ENCODE results near the gene GRIA1. TPM values are rescaled to one million over a fixed set of nuclear protein-coding genes. Genes with fewer than 3 reads are reported as not detected.

GRIA1 gene
- total RNA-seq, 6 experiments from 2014 or later: 0.10 to 0.57 (median 0.21) TPM

- Mint-ChIP-seq H3K9me3 (no peaks in the 10 kb centered on the region), H3K4me1 (ENCODE audit: low read depth) (peaks cover 8% of the 10 kb centered on the region; the same call in 1 of the 2 replicates), H3K27ac (no peak overlapping the region), H3K4me3 (no peak overlapping the region), H3K36me3 (ENCODE audit: low read depth) (no peaks in the 10 kb centered on the region), H3K27me3 (ENCODE audit: insufficient read depth) (peaks cover 3% of the 10 kb centered on the region)
- no peak for DNase-seq
- TF ChIP-seq CTCF (IDR thresholded peaks at IDR 0.05): peak; percentile 76
These were observed 221.3 kb downstream of the GRIA1 start for GRCh38 chr5:153711755-153712154.

GRCh38 chr5:153712946-153713345, 222.5 kb downstream of the GRIA1 start:
- H3K27ac Mint-ChIP-seq: no peak overlapping the region
- H3K4me1 Mint-ChIP-seq (ENCODE audit: low read depth): peaks cover 8% of the 10 kb centered on the region; the same call in 1 of the 2 replicates
- H3K9me3 Mint-ChIP-seq: no peaks in the 10 kb centered on the region
- TF ChIP-seq CTCF (IDR thresholded peaks at IDR 0.05): no peak
- H3K36me3 Mint-ChIP-seq (ENCODE audit: low read depth): no peaks in the 10 kb centered on the region
- no peak overlapping the region for H3K4me3 Mint-ChIP-seq
- peaks cover 3% of the 10 kb centered on the region for H3K27me3 Mint-ChIP-seq (ENCODE audit: insufficient read depth)
- DNase-seq: no peak

- Mint-ChIP-seq H3K36me3 (ENCODE audit: low read depth) (no peaks in the 10 kb centered on the region), H3K27ac (no peak overlapping the region), H3K9me3 (no peaks in the 10 kb centered on the region), H3K4me1 (ENCODE audit: low read depth) (peaks cover 8% of the 10 kb centered on the region; the same call in 1 of the 2 replicates), H3K27me3 (ENCODE audit: insufficient read depth) (peaks cover 4% of the 10 kb centered on the region), H3K4me3 (no peak overlapping the region)
- TF ChIP-seq CTCF (IDR thresholded peaks at IDR 0.05): no peak
- no peak for DNase-seq
These were observed 223.5 kb downstream of the GRIA1 start for GRCh38 chr5:153713943-153714342.

- H3K27me3 Mint-ChIP-seq (ENCODE audit: insufficient read depth): peaks cover 7% of the 10 kb centered on the region
- H3K27ac Mint-ChIP-seq: no peak overlapping the region
- H3K9me3 Mint-ChIP-seq: no peaks in the 10 kb centered on the region
- TF ChIP-seq CTCF (IDR thresholded peaks at IDR 0.05): no peak
- no peaks in the 10 kb centered on the region for H3K36me3 Mint-ChIP-seq (ENCODE audit: low read depth)
- no peak overlapping the region for H3K4me3 Mint-ChIP-seq
- H3K4me1 Mint-ChIP-seq (ENCODE audit: low read depth): peaks cover 8% of the 10 kb centered on the region; the same call in 1 of the 2 replicates
- DNase-seq: peak; percentile 3
These were observed 224.3 kb downstream of the GRIA1 start for GRCh38 chr5:153714798-153715197.

- H3K27me3 Mint-ChIP-seq (ENCODE audit: insufficient read depth): peaks cover 9% of the 10 kb centered on the region
- no peak overlapping the region for H3K27ac Mint-ChIP-seq
- H3K9me3 Mint-ChIP-seq: no peaks in the 10 kb centered on the region
- TF ChIP-seq CTCF (IDR thresholded peaks at IDR 0.05): no peak
- no peak overlapping the region for H3K4me3 Mint-ChIP-seq
- peaks cover 8% of the 10 kb centered on the region; the same call in 1 of the 2 replicates for H3K4me1 Mint-ChIP-seq (ENCODE audit: low read depth)
- no peak for DNase-seq
- H3K36me3 Mint-ChIP-seq (ENCODE audit: low read depth): no peaks in the 10 kb centered on the region
These were observed 226.8 kb downstream of the GRIA1 start for GRCh38 chr5:153717287-153717686.

GRCh38 chr5:153718713-153719112, 228.2 kb downstream of the GRIA1 start:
- Mint-ChIP-seq H3K9me3 (no peaks in the 10 kb centered on the region), H3K4me3 (no peak overlapping the region), H3K4me1 (ENCODE audit: low read depth) (peaks cover 8% of the 10 kb centered on the region; the same call in 1 of the 2 replicates), H3K27ac (no peak overlapping the region), H3K27me3 (ENCODE audit: insufficient read depth) (peaks cover 9% of the 10 kb centered on the region), H3K36me3 (ENCODE audit: low read depth) (no peaks in the 10 kb centered on the region)
- DNase-seq: no peak
- no peak for TF ChIP-seq CTCF (IDR thresholded peaks at IDR 0.05)
